EL (cell line): ENCODE results near the gene DOCK1.
"Not testable (repeated sequence)": the region's sequence is repeated elsewhere in the genome, so short reads cannot be mapped to it uniquely, and the experiment has no call there.

Experiments
- DNase-seq: peaks from one replicate; pipeline ENCODE4 v3.0.0-alpha.2; 2016

DOCK1 gene

DNA sequence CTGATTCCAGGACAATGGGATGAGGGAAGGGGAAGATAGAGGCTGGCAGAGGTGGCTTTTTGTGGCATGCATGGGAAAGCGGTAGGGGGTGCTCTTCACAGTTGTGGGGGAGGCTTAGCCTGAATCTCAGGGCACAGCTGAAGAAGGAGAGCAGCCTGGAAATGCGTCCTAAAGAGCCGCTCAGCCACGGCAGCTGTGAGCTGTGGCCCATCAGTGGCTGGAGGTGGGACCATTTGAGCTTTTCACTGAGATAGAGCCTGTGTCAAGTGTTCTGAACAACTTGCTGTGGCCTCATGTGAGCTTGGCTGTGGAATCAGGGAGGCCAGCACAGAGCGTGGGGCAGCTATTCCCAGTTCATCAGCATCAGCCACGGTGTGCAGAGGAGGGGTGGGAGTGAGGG is 391.5 kb downstream of the DOCK1 start:
- DNase-seq, result no peak

DNA sequence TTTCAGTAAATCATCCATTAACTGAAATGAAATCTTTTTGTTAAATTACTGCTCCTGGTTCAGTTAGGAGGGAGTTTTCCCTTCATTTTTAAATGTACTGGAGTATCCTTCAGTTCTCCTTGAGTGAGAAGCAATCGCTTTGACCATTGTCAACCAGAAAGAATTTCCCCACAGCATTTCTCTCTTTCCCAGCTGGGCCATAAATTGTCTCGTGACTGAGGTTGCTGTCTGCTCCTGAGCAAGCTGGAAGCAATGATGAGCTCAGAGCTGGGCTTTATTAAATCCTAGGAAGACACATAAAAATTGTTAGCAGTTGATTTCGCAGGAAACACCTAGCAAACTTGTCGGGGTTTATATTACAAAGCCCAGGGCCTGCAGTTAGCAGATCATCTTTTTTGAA is 393.2 kb downstream of the DOCK1 start:
- DNase-seq, result no peak

DNA sequence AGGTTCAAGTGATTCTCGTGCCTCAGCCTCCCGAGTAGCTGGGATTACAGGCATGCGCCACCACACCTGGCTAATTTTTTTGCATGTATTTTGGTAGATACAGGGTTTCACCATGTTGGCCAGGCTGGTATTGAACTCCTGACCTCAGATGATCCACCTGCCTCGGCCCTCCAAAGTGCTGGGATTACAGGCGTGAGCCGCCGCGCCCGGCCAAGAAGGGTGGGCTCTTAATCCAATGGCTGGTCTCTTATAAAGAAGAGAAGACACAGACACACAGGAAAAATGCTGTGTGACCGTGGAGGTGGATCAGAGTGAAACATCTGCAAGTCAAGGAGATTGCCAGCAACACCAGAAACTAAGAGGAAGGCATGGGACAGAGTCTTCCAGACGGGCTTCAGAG is 394.0 kb downstream of the DOCK1 start:
- not testable (repeated sequence) for DNase-seq

DNA sequence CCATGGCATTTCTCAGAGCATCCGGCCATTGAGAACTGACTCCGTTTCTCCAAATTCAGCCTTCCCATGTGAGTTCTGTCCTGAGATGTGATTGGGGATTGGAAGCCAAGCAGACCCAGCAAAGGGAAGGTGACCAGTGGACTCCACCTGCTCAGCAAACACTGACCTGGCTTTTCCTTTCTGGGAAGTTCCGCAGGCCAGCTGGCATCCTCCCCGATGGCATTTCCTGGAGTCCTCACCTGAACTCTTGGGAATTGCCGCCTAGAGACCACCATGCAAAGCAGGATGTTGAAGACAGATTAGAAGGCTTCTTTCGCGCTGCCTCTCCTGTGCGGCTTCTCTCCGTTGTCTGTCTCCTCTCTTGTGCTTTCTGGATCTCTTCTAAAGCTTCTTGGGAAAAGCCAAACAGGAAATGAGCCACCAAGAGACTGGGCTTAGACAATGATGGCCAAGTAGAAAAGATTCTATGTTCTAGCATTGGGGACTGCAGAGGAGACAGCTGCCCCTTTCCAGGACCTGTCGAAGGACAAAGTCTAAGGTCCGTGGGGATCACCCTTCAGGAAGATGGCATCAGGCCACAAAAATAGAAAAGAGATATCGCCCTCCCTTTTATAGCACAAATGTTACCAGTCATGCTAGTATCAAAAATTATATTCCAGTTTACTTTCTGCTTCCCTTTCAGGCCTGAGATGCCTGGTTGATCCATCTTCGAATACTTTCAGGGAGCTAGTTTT is 394.9 kb downstream of the DOCK1 start:
- no peak for DNase-seq

DNA sequence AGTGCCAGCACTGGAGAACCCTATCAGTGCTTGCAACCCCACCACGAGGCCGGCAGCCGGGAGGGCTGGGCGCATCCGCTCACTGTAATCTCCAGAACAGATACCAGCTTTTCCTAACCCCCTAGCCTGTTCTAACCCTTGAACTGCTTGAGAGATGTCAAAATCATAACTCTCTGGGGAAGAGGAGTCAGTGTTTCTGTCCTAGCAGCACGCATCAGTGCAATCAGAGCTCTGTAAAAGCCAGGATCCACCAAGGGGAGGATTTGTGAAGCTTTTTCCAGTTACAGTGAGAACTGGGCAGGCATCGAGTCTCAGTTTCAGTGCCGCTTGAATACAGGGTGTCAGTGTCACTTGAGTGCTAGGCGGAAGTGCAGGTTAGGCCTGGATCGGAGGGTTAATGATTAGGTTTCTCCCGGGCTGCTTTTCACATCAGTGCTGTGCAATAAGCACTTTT is 395.7 kb downstream of the DOCK1 start:
- no peak for DNase-seq

DNA sequence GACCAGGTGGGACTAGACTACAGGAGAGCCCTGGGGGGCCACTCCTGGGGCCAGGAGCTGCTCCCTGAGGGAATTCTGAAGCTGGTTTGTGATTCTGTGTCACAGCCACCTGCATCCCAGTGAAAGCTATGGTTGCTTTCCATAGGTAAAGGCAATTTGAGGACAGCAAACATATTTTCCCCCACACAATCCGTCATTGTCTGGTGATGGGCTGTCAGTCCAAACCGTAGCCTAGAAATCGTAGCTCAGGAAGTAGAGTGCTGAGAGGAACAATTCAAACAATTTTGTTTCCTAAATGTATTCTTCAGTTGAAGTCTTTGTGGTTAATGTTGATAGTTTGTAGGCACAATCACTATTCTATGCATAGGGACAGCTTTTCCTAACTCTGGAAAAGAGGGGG is 397.1 kb downstream of the DOCK1 start:
- no peak for DNase-seq

DNA sequence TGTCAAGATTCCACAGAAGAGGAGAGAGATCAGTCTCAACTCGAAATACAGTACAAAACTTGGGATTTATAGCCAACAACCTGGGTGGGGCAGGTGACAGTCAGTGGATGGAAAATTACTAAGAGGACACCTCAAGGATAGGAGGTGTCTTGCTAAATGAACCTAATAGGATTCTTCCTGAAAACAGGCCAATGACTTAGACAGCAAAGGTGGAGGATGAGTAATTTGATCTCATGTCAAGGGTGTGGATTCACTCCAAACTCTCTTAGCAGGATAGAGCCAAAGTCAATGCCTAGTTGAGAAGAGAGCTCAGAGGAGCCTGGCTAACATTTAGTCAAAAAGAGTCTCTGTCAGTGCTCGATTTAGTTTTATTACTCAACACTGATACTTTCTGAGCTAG is 397.9 kb downstream of the DOCK1 start:
- DNase-seq, result no peak

DNA sequence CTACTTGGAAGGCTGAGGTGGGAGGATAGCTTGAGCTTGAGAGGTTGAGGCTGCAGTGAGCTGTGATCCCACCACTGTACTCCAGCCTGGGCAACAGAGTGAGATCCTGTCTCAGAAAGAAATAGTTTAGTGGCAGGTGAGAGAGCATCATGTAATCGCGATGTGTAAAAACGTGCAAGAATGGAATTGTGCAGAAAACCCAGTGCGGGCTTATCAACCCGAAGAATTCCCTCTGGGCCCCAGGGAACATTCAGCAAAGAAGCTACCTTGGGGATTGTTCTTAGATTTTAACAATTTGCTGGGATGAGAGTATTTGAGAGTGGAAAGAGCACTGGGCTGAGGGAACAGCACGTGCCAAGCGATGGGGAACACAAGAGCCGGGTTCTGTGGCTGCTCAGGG is 398.5 kb downstream of the DOCK1 start:
- no peak for DNase-seq

DNA sequence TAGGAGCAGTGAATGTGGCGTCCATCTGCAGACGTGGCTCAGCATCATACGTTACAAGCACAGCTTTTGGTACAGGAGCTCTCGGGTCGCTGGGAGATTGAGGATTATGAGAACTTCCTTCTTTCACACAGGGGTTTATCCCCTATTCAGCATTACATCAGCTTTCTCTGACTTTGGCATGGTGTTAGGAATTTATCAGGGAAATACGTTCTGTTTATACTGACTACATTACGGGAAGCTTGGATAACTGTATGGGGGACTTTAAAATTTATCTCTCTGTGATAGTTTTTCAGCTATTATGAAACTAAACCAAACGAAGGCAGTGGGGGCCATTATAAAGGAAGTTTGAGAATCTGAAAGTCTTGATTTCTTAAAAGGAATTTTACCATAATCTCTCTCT is 401.3 kb downstream of the DOCK1 start:
- no peak for DNase-seq

DNA sequence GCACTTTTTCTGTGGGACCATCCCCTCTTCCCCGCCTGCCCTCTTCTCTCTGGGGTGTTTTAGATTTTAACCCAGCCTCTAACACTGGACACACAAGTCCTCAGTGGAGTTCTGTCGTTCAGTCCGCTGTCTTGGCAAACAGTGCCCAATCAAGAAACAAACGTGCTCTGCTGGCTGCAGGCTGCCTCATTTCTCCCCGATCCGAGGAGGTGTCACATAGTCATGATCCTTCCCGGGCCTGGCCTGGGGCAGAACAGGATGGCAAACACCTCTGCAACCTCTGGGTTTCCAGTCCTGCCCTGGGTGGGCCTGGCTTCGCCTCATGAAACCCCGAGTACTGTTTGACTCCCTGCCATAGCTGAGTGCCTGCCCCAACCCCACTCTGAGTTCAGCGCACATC is 402.1 kb downstream of the DOCK1 start:
- no peak for DNase-seq

DNA sequence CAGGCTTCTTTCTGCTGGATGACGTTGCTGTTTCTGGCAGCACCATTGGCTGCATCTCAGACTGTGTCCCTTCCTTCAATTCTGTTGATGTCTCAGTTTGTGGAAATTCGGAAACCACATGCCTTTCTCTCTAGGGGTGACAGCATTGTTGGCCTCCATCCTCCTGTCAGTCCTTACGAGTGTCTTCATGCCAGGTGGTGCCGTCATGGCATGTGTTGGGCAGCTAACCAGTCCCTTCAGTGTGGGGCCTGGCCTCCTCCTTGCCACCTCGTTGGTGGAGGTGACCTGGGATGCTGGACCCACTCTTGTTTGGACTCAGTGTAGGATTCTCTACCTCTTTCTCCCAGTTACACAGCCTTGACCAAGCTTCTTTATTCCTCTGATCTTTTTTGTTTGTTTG is 402.8 kb downstream of the DOCK1 start:
- DNase-seq, result no peak

DNA sequence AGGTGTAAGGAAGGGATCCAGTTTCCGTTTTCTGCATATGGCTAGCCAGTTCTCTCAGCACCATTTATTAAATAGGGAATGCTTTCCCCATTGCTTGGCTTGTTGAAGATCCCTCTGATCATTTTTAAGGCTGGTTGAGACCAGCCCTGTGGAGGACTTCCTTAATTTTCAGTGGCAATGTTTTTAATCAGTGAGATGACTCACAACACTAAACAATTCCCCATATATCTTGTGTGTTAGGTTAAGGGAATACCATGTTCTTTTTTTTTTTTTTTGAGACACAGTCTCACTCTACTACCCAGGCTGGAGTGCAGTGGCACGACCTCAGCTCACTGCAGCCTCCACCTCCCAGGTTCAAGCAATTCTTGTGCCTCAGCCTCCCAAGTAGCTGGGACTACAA is 404.4 kb downstream of the DOCK1 start:
- not testable (repeated sequence) for DNase-seq

DNA sequence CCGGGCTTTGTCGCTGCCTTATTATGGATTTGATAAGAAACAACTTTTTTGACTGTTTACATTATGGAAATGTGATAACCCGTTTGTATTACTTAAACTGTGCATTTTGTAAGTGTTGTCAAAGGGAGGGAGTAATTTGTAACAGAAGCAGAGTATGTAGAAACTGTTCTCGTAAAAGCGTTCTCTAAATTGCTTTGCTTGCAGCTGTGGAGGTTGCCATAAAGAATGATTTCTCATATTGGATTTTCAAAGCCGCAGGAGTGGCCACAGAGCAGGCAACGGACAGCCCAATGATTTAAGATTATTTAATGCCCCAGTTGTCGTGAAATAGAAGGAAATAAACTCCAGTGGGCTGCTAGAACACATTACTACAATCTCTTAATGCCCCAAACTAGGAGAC is 405.2 kb downstream of the DOCK1 start:
- no peak for DNase-seq

DNA sequence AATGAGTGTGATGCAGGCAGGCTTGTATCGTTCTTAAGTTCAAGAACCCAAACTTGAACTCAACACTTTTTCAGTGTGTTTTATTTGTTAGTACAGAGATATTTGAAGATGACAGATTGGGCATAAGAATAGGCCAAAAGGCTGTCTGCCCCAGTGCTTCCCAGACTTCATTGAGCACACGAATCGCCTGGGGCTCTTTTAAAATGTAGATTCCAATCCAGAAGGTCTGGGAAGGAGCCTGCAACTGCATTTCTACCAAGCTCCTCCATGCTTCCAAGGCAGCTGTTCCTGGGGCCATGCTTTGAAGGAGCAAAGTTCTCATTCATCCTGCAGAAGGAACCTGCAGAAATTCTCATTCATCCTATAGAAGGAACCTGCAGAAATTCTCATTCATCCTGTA is 405.7 kb downstream of the DOCK1 start:
- no peak for DNase-seq

DNA sequence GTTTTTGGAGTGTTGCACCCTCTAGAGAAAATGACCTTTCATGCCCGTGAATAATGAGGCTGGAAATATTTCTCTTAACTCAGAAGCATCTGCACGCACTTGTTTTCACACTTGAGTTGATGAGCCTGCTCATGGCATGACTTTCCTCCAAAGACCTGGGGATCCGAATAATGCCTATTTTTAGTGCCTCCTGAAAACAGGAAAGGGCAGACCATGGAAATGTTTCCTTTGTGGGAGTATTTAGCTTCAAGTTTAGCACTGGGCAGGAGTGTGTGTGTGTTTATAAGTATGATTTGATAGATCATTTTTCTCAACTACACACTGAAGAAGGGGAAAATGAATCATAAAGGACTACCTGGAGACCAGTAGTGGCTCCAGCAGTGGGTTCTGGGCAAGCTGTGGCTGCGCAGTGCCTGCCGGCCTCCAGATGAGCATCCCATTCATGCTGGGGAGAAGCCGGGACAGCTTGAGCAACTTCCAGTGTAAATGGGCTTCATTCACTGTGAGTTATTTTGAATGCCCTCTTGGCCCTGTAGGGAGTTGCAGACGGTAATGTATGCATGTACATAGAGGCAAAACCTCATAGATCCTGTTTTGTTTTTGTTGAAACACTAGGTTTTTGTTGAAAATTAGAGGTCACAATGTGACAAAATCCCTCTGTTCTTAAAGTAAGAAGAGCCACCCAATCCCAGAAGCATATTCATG is 408.9 kb downstream of the DOCK1 start:
- DNase-seq, result no peak

DNA sequence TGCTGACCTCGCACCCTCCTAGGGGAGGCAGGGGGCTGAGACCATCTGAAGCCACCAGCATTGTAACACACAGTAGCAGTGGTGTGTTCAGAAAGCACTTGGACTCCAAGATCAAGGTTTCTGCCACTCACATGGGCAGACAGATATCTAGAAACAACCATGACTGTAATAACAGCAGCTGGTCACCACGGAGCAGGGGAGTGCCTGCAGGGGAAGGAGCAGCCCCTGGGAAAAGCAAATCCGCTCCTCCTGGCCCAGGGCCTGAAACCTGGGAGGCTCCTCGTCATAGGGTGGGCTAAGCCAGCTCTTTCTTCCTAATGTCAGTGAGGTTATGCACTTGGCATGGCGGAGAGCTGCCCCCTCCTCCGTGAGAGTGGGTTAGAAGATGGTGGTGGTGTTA is 409.6 kb downstream of the DOCK1 start:
- DNase-seq, result no peak

DNA sequence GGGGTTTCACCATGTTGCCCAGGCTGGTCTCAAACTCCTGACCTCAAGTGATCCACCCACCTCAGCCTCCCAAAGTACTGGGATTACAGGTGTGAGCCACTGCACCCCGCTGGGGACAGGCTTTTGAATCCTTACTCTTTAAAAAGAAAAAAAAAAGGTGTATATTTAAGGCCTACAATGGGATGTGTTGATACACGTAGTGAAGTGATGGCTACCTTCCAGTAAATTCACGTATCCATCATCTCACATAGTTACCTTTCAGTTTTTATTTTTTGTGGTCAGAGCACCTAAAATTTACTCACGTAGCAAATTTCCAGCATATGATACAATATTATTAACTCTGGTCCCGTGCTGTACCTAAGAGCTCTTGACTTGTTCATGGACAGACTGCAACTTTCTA is 410.7 kb downstream of the DOCK1 start:
- no peak for DNase-seq

DNA sequence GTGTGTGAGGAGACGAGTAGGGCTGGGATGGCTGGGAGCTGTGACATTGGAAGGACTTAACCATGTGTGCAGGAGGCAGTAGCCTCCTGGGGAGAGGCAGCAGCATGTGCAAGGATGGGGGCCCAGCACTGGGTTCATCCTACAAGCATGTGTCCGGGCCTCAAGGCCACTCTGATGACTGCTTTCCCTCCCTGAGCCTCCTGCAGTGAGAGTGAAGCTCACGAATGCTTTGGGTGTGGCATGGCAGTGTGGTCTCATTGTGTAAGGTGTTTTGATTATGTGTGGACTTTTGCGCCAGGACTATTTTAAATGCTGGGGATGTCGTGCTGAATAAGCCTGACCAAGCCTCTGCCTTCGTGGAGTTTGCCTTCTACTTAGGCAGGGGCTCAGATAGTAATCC is 413.2 kb downstream of the DOCK1 start:
- DNase-seq, result no peak

DNA sequence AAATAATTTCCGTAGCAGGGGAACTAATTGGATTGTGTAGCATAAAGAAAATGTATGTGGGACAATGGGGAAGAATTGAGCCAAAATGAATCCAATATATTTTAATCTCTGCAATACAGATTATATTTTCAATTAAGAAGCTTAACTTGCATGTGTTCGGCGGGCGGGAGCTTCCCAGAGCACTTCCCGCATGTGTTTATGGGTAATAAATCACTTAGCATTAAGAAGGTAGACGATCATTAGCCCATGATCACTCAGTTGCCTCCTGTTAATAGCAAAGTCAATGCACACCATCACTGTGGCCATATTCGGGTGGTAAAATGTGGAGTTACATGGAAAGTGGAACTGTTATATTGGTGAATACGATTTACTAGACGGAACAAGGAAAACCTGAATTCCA is 414.0 kb downstream of the DOCK1 start:
- no peak for DNase-seq

DNA sequence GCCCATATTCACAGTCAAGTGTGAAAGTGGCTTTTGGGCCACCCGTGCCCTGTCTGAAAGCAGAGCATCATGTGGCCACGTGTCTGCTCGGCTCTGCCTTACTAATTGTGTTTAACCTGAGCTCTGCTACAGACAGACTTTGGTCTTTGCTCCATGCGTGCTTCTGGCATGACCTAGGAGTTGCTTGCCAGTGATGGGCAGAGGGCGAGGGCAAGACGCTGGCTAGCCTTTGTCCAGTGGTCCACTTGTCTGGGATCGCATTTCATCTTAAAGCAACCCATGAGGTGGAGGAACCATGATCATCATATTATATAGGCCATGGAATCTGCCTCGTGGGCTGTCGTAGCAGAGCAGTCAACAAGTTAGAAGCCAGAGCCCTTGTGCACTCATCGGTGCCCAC is 414.5 kb downstream of the DOCK1 start:
- DNase-seq, result no peak

DNA sequence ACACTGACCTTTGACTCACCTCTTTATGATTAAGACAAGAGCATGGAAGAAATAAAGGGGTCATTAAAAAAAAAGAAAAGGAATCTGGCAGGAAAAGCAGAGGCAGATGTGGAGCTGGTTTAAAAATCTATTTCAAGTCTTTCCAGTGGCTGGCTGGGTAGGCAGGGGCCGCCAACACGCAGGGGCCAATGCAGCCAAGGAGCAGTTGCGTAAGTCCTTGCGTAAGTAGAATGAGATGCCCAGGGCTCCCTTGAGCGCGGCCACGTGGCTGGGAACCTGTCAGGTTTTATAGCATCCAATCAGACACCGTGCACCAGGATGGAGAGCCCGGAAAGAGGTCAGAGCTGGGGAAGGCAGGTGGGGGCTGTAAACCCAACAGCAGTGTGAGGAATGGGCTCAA is 414.9 kb downstream of the DOCK1 start:
- DNase-seq, result no peak

DNA sequence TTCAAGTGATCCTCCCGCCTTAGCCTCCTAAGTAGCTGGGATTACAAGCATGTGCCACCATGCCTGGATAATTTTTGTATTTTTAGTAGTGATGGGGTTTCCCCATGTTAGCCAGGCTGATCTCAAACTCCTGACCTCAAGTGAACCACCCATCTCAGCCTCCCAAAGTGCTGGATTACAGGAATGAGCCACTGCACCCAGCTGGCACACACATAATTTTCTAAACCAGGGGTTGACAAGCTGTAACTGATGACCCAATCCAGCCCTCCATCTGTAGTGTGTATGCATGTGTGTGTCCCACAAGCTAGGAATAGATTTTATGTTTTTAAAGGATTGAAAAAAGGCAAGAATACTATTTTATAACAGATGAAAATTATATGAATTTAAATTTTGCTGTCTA is 417.1 kb downstream of the DOCK1 start:
- DNase-seq, result no peak

DNA sequence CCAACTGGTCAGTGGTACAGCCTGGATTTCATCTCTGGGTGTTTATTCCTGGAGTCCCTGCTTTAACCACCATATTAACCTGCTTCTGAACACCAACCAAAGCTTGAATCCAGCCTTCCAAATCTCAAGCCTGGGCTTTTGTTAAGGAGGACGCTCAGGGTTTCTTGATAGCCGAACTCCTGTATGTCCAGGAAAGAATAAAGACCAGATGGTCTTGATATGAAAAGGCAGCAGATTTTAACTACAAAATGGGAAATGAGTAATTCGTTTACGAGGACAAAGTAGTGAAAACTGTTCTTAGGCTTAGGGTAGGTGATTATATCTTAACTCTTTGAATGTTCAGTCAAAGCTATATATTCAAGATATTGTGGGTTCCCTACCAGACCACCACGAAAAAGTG is 420.3 kb downstream of the DOCK1 start:
- DNase-seq, result no peak

DNA sequence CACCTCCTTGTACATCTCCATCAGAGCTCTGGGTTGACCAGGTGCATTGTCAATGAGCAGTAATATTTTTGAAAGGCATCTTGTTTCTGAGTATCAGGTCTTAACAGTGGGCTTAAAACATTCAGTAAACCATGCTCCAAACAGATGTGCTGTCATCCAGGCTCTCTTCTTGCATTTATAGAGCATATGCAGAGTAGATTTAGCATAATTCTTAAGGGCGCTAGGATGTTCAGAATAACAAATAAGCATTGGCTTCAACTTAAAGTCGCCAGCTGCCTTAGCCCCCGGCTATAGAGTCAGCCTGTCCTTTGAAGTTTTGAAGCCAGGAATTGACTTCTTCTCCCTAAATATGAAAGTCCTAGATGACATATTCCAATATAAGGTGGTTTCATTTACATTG is 421.7 kb downstream of the DOCK1 start:
- DNase-seq, result no peak

DNA sequence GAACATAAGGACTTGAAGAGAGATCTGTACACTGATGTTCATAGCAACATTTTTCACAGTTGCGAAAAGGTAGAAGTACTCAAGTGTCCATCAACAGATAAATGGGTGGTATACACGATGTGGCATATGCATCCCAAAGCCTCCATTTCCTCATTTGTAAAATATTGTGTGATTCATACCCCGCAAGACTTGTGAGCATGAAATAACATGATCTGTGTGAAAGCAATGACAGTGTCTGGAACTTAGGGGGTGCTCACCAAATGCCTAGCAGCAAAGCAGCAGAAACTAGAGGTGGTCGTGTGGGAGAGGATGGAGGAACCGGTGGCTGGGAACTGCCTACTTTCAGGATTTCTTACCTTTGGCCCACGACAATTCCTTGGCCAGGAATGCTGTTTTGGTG is 426.5 kb downstream of the DOCK1 start:
- no peak for DNase-seq
